GM20431 (cell line): Measurements from ENCODE around the gene ZNF786.
"Not testable (repeated sequence)": the region's sequence is repeated elsewhere in the genome, so short reads cannot be mapped to it uniquely, and the experiment has no call there.

Experiments used
- in situ Hi-C: fragments of 300-500 bp; cut with MseI, MboI; formaldehyde crosslinking; loops from one replicate; pipeline ENCODE4 v1.15.0; 2020; ENCODE audit warnings: low sequenced_read_pairs; ENCODE audit not compliant: unreplicated experiment

ZNF786 gene

GRCh38 chr7:149090397-149091195, at the start of gene ZNF786:
Gene ZNF786, minus strand, starts transcription at chr7:149090718. Its CDS starts 78 bp downstream, at chr7:149090640.
- in situ Hi-C loops, result no loop called here

- in situ Hi-C loops, result no loop called here
Measured at GRCh38 chr7:149136118-149136517, 45.6 kb upstream of the ZNF786 start.

- in situ Hi-C loops, result no loop called here
Measured at GRCh38 chr7:149133028-149133710, 42.7 kb upstream of the ZNF786 start.

GRCh38 chr7:149130572-149131198, 40.2 kb upstream of the ZNF786 start:
- in situ Hi-C loops, result no loop called here

GRCh38 chr7:149126662-149127266, 36.2 kb upstream of the ZNF786 start:
- in situ Hi-C loops, result no loop called here

GRCh38 chr7:149125863-149126661, 35.5 kb upstream of the ZNF786 start, which contains the start of gene ZNF425:
Gene ZNF425, minus strand, starts transcription at chr7:149126324. Its CDS starts 111 bp downstream, at chr7:149126213.
- in situ Hi-C loops, result no loop called here

GRCh38 chr7:149125189-149125862, 34.8 kb upstream of the ZNF786 start:
- in situ Hi-C loops, result no loop called here

GRCh38 chr7:149109969-149110368, 19.5 kb upstream of the ZNF786 start:
- in situ Hi-C loops, result no loop called here

- in situ Hi-C loops, result no loop called here
Measured at GRCh38 chr7:149104749-149105148, 14.2 kb upstream of the ZNF786 start.

- in situ Hi-C loops, result no loop called here
Measured at GRCh38 chr7:149104214-149104613, 13.7 kb upstream of the ZNF786 start.

- in situ Hi-C loops, result no loop called here
Measured at GRCh38 chr7:149103424-149103823, 12.9 kb upstream of the ZNF786 start.

- in situ Hi-C loops, result no loop called here
Measured at GRCh38 chr7:149102666-149103065, 12.1 kb upstream of the ZNF786 start.

- in situ Hi-C loops, result no loop called here
Measured at GRCh38 chr7:149100821-149101220, 10.3 kb upstream of the ZNF786 start.

- in situ Hi-C loops, result no loop called here
Measured at GRCh38 chr7:149099058-149099457, 8.5 kb upstream of the ZNF786 start.

- in situ Hi-C loops, result no loop called here
Measured at GRCh38 chr7:149097088-149097487, 6.6 kb upstream of the ZNF786 start.

GRCh38 chr7:149093228-149093627, 2.7 kb upstream of the ZNF786 start:
- in situ Hi-C loops, result no loop called here

GRCh38 chr7:149092244-149092643, 1.7 kb upstream of the ZNF786 start:
- in situ Hi-C loops, result not testable (repeated sequence)

- in situ Hi-C loops, result no loop called here
Measured at GRCh38 chr7:149087376-149087775, 3.1 kb downstream of the ZNF786 start.

- in situ Hi-C loops, result no loop called here
Measured at GRCh38 chr7:149085866-149086265, 4.7 kb downstream of the ZNF786 start.
